Stimulated activated CD4-positive, alpha-beta T cell treated with anti-CD3 and anti-CD28 coated beads, Interleukin-4, amount 100 ng/mL, for 24 hours (primary cell): Measurements from ENCODE around the gene ELK3.

ENCODE experiments used
- DNase-seq: peaks from one replicate; pipeline ENCODE4 v3.0.0-alpha.2; 2020

Gene ELK3

GRCh38 chr12:96260644-96261043 is 66.5 kb downstream of the ELK3 start:
- DNase-seq, result no peak

- DNase-seq, result no peak
Measured at GRCh38 chr12:96261557-96261956, 67.4 kb downstream of the ELK3 start.

DNA sequence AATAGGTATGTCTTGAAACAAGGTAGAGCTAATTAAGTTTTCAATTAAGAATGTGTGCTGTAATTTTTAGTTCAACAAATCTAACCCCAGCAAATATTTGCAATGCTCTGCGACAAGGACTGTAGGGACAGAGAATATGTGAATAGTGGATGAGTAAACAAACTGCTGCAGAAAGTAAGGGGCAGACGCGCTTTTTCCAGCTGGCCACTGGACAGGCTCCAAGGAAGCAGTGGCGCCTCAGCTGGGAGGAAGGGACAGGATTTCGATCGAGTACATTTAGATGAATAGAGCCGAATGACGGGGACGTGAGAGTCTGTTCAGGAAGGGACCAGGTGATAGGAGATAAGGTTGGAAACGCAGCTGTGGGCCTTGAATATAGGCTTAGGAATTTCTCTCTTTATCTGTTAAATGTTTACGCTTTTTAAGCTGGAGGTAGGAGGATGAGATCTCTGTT is 69.3 kb downstream of the ELK3 start:
- no peak for DNase-seq

GRCh38 chr12:96265400-96265799 is 71.2 kb downstream of the ELK3 start:
- DNase-seq, result no peak

- no peak for DNase-seq
Measured at GRCh38 chr12:96265836-96266235, 71.7 kb downstream of the ELK3 start.

- no peak for DNase-seq
Measured at GRCh38 chr12:96266238-96266637, 72.1 kb downstream of the ELK3 start.

DNA sequence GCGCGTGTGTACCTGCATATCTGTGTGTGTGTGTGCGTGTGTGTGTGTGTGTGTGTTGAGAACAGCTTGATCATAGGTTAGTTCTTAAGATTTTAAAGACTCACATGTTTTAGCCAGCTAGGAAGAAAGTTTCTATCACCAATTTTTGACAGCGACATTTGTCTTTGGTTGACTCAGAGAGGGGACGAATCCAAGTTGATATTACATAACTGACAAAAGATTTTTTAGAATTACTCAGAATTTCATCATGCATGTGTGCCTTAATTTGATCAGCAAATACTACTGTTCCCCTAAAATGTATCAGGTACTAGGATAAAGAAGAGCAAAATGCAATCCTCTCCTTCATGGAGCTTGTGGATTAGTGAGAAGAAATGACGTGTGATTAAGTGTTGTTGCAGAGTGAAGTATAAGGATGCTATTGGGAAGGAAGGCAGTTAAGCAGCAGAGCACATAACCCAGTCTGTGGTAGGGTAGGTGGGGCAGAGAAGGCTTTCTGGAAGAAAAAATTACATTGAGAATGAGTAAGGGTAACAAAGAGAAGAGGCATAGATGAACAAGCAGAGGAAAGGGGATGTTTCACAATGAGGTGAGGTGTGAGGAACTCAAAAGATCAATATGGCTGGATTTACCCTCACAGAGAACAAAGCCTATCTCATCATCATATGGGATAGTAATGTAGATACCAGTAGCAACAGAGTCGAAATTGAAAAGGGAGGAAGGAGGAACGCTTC is 77.5 kb downstream of the ELK3 start:
- DNase-seq, result no peak

GRCh38 chr12:96274331-96274730 is 80.2 kb downstream of the ELK3 start:
- no peak for DNase-seq

GRCh38 chr12:96285158-96285557 is 91.0 kb downstream of the ELK3 start:
- DNase-seq, result no peak

DNA sequence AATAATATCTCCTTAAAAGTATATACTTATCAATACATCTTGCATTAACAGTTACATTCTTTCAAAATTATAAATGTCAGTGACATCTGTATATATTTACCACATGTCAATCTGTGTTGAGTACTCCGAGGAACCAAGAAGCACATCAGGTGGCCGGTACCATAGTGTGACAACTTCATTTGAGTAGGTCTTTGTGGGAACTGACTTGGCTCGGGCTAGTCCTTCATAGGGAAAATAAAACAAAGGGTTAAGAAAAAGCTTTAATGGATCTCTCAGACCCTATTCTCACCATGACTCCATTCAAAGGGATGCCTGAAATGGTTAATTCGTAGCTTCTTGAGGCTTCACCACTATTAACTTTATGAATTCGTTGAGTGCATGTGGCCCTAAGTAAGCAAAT is 94.9 kb downstream of the ELK3 start:
- no peak for DNase-seq

- no peak for DNase-seq
Measured at GRCh38 chr12:96293093-96293492, 98.9 kb downstream of the ELK3 start.

DNA sequence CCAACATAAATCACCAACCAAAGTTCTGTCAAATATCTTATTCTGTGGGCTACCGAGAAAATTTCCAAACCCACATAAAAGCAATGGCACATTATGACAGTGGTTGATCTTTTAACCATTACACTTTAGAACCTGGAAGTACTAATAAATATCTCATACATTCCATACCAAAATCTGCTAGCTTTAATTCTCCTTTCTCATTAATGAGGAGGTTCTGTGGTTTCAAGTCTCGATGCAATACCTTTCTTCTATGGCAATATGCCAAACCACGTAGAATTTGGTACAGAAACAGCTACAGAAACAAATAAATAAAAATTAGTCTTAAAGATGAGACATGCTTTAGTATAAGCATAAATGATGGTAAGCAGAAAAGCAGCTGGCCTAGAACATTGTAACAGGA is 100.7 kb downstream of the ELK3 start:
- DNase-seq, result no peak

DNA sequence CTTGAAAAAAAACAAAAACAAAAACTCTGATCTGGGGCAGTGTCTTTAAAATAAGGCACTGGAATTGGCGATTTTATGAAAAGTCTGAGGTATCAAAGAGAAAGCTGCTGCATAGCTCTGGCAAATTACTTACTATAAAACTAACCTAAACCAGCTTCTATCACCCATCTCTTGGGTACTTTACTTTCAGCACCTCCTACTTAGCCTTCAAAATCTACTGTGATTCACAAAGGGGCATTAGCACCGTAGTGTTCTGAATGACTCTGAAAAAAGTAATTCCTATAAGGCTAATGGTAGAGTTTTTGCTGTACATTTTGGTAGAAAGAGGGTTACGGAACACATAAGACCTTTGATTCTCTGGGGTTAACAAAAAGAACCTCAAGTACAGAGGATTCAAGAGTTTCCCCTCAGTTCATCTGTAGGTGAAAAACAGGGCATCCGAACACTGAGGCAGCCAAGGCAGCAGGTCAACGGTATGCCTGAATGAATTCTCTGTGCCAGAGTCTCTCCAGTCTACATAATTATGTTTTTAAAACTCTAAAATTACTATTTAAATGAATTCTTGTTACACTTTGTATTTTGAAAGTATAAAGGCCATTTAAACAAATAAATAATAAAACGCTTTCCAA is 101.5 kb downstream of the ELK3 start:
- no peak for DNase-seq

DNA sequence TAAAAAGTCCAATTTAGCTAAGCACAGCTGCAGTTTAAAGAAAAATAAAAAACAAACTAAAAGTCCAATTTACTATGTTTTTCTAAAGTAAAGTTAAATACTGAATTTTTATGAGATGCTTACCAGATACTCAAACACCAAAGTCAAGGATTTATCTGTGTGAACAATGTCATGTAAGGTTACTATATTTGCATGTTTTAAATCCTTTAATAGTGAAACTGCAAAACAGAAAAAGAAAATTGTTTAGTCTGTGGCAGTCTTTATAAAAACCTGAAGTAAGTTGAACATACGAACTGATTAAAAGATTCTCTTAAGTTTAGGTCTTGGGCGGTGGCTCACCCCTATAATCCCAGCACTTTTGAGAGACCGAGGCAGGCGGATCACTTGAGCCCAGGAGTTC is 103.3 kb downstream of the ELK3 start:
- no peak for DNase-seq

- no peak for DNase-seq
Measured at GRCh38 chr12:96300064-96300463, 105.9 kb downstream of the ELK3 start.

GRCh38 chr12:96301732-96302131 is 107.6 kb downstream of the ELK3 start:
- no peak for DNase-seq

GRCh38 chr12:96302687-96303310 is 108.6 kb downstream of the ELK3 start:
- no peak for DNase-seq

- DNase-seq, result no peak
Measured at GRCh38 chr12:96303653-96304052, 109.5 kb downstream of the ELK3 start.

- no peak for DNase-seq
Measured at GRCh38 chr12:96305665-96306064, 111.5 kb downstream of the ELK3 start.

DNA sequence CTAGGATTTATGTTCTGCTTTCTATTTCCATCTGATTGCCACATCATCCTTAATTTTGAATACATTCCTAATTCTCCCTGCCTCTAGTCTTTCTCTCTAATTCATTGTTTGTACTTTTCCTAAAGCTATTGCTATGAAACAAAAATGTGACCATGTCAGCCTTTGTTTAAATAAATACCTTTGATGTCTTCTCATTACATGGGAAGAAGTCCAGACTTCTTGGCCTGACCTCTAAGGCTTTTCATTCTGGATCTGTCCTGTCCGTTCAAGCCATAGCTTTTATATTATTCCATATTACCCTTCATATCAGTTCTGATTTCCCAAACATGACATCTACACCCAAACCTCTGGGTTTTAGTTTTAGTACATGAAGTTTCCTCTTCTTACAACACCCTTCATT is 114.7 kb downstream of the ELK3 start:
- no peak for DNase-seq

- no peak for DNase-seq
Measured at GRCh38 chr12:96310067-96310466, 115.9 kb downstream of the ELK3 start.

DNA sequence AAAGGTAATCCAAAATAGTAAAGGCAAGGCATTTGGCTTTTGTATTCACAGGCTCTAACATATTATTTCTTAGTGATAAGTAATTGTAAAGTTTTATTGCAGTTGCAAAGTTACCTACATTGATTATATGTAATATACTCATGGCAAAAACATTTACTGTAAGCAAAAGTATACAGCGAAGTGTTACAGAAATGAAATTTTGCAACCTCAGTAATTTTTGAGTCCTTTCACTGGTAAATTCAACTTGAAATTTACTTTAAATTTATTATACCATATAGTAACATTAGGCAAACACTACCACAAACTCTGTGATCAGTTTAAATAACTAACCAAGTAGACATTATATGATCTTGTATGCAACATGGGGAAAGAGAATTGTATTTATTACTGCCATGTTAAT is 117.0 kb downstream of the ELK3 start:
- no peak for DNase-seq

- no peak for DNase-seq
Measured at GRCh38 chr12:96313606-96314005, 119.4 kb downstream of the ELK3 start.

DNA sequence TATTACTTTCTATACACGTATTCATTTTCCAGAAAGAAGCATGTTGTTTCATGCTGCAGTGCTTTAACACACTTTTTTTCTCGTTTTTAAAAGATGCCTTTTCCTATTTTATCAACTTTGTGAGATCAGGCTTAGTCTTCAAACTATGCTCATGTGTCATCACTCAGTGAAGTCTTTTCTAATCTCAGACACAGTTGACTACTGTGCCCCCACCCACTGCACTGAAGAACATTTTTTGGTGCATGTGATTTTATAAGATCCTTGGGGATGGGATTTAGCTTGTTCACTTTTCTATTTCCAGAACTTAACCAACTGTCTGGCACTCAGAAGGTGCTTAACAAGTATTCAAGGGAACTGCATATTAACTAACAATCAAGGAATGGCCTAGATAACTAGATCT is 120.5 kb downstream of the ELK3 start:
- DNase-seq, result no peak
